ENCODE measurements around the gene FAM83G. TPM values are rescaled to one million over a fixed set of nuclear protein-coding genes. Genes with fewer than 3 reads are reported as not detected.
"Not testable (repeated sequence)": the region's sequence is repeated elsewhere in the genome, so short reads cannot be mapped to it uniquely, and the experiment has no call there.

FAM83G gene
- total RNA-seq, 1 donor from 2014 or later = 8.2 TPM

- no peak overlapping the region for H3K27ac Mint-ChIP-seq (ENCODE audit: unreplicated experiment)
- H3K4me3 Mint-ChIP-seq (ENCODE audit: unreplicated experiment) = no peak overlapping the region
- no peak for DNase-seq (ENCODE audit: low spot score)
- TF ChIP-seq, protein P1, sequence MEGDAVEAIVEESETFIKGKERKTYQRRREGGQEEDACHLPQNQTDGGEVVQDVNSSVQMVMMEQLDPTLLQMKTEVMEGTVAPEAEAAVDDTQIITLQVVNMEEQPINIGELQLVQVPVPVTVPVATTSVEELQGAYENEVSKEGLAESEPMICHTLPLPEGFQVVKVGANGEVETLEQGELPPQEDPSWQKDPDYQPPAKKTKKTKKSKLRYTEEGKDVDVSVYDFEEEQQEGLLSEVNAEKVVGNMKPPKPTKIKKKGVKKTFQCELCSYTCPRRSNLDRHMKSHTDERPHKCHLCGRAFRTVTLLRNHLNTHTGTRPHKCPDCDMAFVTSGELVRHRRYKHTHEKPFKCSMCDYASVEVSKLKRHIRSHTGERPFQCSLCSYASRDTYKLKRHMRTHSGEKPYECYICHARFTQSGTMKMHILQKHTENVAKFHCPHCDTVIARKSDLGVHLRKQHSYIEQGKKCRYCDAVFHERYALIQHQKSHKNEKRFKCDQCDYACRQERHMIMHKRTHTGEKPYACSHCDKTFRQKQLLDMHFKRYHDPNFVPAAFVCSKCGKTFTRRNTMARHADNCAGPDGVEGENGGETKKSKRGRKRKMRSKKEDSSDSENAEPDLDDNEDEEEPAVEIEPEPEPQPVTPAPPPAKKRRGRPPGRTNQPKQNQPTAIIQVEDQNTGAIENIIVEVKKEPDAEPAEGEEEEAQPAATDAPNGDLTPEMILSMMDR (IDR thresholded peaks at IDR 0.05) = no peak
- H3K36me3 Mint-ChIP-seq (ENCODE audit: low read depth) = no peaks in the 10 kb centered on the region
- no peaks in the 10 kb centered on the region for H3K4me1 Mint-ChIP-seq (ENCODE audit: low read depth)
- no peaks in the 10 kb centered on the region for H3K27me3 Mint-ChIP-seq (ENCODE audit: low read depth)
- no peaks in the 10 kb centered on the region for H3K9me3 Mint-ChIP-seq (ENCODE audit: low read depth)
Measured at GRCh38 chr17:18956581-18956980, 48.0 kb downstream of the FAM83G start.

GRCh38 chr17:18956021-18956420 lies 48.5 kb downstream of the FAM83G start:
- DNase-seq (ENCODE audit: low spot score); H3K27ac Mint-ChIP-seq (ENCODE audit: unreplicated experiment); H3K36me3 Mint-ChIP-seq (ENCODE audit: low read depth); H3K9me3 Mint-ChIP-seq (ENCODE audit: low read depth); H3K4me1 Mint-ChIP-seq (ENCODE audit: low read depth); H3K4me3 Mint-ChIP-seq (ENCODE audit: unreplicated experiment); H3K27me3 Mint-ChIP-seq (ENCODE audit: low read depth): not testable (repeated sequence)

- H3K27ac Mint-ChIP-seq (ENCODE audit: unreplicated experiment) = no peak overlapping the region
- no peak for DNase-seq (ENCODE audit: low spot score)
- no peaks in the 10 kb centered on the region for H3K9me3 Mint-ChIP-seq (ENCODE audit: low read depth)
- TF ChIP-seq, protein P1 (IDR thresholded peaks at IDR 0.05) = no peak
- H3K4me3 Mint-ChIP-seq (ENCODE audit: unreplicated experiment) = no peak overlapping the region
- H3K4me1 Mint-ChIP-seq (ENCODE audit: low read depth) = no peaks in the 10 kb centered on the region
- H3K27me3 Mint-ChIP-seq (ENCODE audit: low read depth) = peaks cover 2% of the 10 kb centered on the region
- no peaks in the 10 kb centered on the region for H3K36me3 Mint-ChIP-seq (ENCODE audit: low read depth)
Measured at GRCh38 chr17:18955009-18955408, 49.6 kb downstream of the FAM83G start.

GRCh38 chr17:18954321-18954720 lies 50.2 kb downstream of the FAM83G start:
- Mint-ChIP-seq H3K27ac (ENCODE audit: unreplicated experiment) (no peak overlapping the region), H3K9me3 (ENCODE audit: low read depth) (no peaks in the 10 kb centered on the region), H3K27me3 (ENCODE audit: low read depth) (peaks cover 9% of the 10 kb centered on the region), H3K36me3 (ENCODE audit: low read depth) (no peaks in the 10 kb centered on the region), H3K4me3 (ENCODE audit: unreplicated experiment) (no peak overlapping the region), H3K4me1 (ENCODE audit: low read depth) (no peaks in the 10 kb centered on the region)
- peak; percentile 46 for DNase-seq (ENCODE audit: low spot score)
- TF ChIP-seq, protein P1 (IDR thresholded peaks at IDR 0.05) = no peak

DNA sequence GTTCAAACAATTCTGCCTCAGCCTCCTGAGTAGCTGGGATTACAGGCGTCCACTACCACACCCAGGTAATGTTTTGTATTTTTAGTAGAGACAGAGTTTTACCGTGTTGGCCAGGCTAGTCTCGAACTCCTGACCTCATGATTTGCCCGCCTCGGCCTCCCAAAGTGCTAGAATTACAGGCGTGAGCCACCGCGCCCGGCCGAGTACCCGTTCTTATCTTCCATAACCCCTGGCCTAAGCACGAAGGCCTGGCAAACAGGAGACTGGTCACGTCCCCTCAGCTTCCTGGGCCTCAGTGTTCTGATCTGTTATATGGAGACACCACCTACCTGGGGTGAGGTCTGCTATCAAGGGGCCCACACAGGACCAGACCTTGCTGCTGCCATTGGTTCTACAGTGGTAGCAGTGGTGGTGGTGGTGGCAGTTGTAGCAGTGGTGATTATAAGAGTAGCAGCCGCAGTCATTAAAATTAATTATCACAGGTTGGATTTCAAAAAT lies 51.3 kb downstream of the FAM83G start:
- Mint-ChIP-seq H3K4me3 (ENCODE audit: unreplicated experiment) (no peak overlapping the region), H3K27ac (ENCODE audit: unreplicated experiment) (no peak overlapping the region), H3K36me3 (ENCODE audit: low read depth) (no peaks in the 10 kb centered on the region), H3K27me3 (ENCODE audit: low read depth) (peaks cover 9% of the 10 kb centered on the region), H3K4me1 (ENCODE audit: low read depth) (no peaks in the 10 kb centered on the region), H3K9me3 (ENCODE audit: low read depth) (no peaks in the 10 kb centered on the region)
- peak; percentile 50 for DNase-seq (ENCODE audit: low spot score)
- TF ChIP-seq, protein P1 (IDR thresholded peaks at IDR 0.05) = no peak

All from chondrocyte (in vitro differentiated cells).